Activated CD4-positive, alpha-beta T cell treated with anti-CD3 and anti-CD28 coated beads for 36 hours (primary cell): ENCODE measurements around the gene HK2. TPM values are rescaled to one million over a fixed set of nuclear protein-coding genes. Genes with fewer than 3 reads are reported as not detected.

Source experiments
- ATAC-seq: fragments of 200-7000 bp; cut with Tn5 transposase; one replicate; pipeline ENCODE4 v1.10.0; 2021; ENCODE audit warnings: mild to moderate bottlenecking, moderate library complexity
- CTCF ChIA-PET: fragments of 350-600 bp; sonication (Branson Sonifier 250); formaldehyde crosslinking; loops from one replicate; lab custom pipeline; 2021; ENCODE audit warnings: antibody characterized with exemption; lab: Charles Lee
- POLR2A ChIA-PET: fragments of 350-600 bp; sonication (Branson Sonifier 250); formaldehyde crosslinking; loops from one replicate; lab custom pipeline; 2021; ENCODE audit warnings: antibody characterized with exemption, inconsistent platforms; lab: Charles Lee
- DNase-seq: peaks from one replicate; pipeline ENCODE4 v3.0.0-alpha.2; 2020
- H3K27ac Mint-ChIP-seq: one replicate; pipeline ENCODE4 v1.8.0; 2021; ENCODE audit warnings: mixed read lengths
- H3K27me3 Mint-ChIP-seq: one replicate; pipeline ENCODE4 v1.8.0; 2021; ENCODE audit warnings: mixed read lengths
- H3K36me3 Mint-ChIP-seq: one replicate; pipeline ENCODE4 v1.8.0; 2021; ENCODE audit warnings: low read depth, mixed read lengths
- H3K4me1 Mint-ChIP-seq: one replicate; pipeline ENCODE4 v1.8.0; 2021; ENCODE audit warnings: mixed read lengths
- H3K4me3 Mint-ChIP-seq: one replicate; pipeline ENCODE4 v1.8.0; 2021; ENCODE audit warnings: mild to moderate bottlenecking, moderate library complexity, mixed read lengths
- H3K9me3 Mint-ChIP-seq: one replicate; pipeline ENCODE4 v1.8.0; 2021; ENCODE audit warnings: low read depth, mixed read lengths
- intact Hi-C, 2 experiments: fragments of 100-400 bp; cut with DNase I in 1 of 2; cut with micrococcal nuclease in 1 of 2; formaldehyde crosslinking; loops; one replicate each; pipeline versions ENCODE4 v1.14.2 to v1.15.1; 2022 to 2024; cut with DNase I, micrococcal nuclease
- total RNA-seq, 2 experiments: library from RNA; stranded (reverse); gene quantifications; one replicate each; pipeline ENCODE4 v1.2.3, GENCODE V29; 2021

HK2 gene
- total RNA-seq, 2 experiments from 2014 or later: 84.4 to 105 TPM

DNA sequence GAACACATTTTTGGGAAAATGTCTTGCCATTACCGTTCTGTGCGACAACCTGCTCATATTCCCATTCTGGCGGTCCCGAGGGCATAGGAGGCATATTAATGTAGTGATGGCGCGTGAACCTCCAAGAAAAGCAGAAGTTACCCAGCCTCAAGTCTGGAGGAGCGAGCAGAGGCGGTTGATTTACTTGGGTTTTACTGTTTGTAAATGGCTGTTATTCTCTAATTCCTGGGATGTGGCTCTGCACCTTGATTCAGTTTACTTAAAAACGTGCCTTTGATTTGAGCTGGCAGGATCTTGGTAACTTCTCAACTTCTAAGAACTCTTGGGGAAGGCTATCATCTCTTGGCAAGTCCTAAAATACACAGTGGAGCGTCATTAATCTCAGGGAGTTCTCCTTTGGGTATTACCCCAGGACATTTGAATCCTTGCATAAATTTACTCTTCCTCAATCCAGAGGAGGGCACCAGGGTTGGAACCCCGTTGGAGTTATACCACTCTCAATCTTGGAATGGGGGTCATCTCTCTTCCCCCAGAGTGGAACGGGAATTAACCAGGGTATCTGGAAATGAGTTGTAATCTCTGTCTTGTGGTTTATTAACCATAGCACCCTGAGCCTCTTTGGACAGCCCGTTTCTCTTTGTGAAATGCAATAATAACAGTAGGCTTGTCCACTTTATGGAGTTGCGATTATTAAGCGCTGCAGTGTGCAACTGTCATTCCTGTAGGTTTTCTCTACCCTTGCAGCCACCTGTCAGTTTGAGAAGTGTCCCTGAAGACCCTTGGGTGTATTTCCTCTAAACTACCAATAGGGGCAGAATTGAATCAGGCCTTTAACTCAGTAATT, 2.1 kb downstream of the HK2 start:
- peak overlapping the region; percentile 89 for H3K27ac Mint-ChIP-seq
- H3K9me3 Mint-ChIP-seq: no peaks in the 10 kb centered on the region
- H3K27me3 Mint-ChIP-seq: no peaks in the 10 kb centered on the region
- ChIA-PET POLR2A (interaction anchor here (1.2 kb wide), 1 partner anchor 14 kb away, joined by 3 read pairs; no protein-coding TSS in a partner anchor), CTCF (interaction anchor here (0.6 to 2.9 kb wide), 20 partner anchors 9 to 252 kb away, joined by 3 to 24 read pairs (median 3); no protein-coding TSS in a partner anchor)
- peaks cover 50% of the 10 kb centered on the region for H3K36me3 Mint-ChIP-seq
- DNase-seq (no peak), ATAC-seq (no peak)
- peaks cover 65% of the 10 kb centered on the region for H3K4me1 Mint-ChIP-seq
- peak overlapping the region; percentile 89 for H3K4me3 Mint-ChIP-seq
- intact Hi-C loops: loop anchor here (1.0 to 10.0 kb wide), 10 partner anchors 8 to 1621 kb away; partner anchors contain the start of genes ALMS1 (in 1 of the 2), INO80B (in 1 of the 2), MTHFD2 (in 1 of the 2) and SMYD5 (in 1 of the 2)

DNA sequence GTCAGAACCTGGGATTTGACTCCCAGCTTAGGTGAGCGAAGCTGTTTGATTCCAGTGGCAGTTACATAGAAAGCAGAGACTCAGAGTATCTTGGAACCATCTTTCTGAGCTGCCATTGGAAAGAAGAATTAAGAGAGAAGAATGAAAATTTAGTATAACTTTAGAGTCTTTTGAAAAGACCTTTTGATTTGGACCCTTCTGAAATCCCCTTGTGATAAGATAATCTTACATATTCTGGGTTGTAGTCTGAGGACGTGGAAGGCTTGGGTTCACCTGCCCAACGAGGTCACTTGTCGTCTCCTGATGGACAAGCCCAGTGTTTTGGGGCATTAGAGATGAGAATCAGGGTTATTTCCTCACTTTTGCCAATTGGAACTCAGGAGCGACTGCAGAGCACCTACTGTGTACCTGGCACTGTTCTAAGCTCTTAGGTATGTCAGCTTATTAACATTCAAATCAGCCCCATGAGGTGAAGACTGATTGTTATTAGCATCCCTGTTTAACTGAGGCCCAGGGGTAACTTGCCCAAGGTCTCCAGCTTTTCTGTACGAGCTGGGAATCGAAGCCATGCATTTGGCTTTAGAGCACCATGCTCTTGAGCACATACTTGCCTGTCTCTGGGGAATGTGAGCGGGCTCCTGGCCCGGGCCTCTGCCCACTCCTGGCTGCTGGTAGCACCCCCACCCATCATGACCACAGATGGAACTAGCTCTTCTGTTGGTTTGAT, 2.9 kb downstream of the HK2 start:
- POLR2A ChIA-PET: interaction anchor here (0.6 to 1.2 kb wide), 2 partner anchors 13 to 37 kb away, joined by 3 read pairs; no protein-coding TSS in a partner anchor
- intact Hi-C loops: loop anchor here (1.0 to 10.0 kb wide), 7 partner anchors 7 to 1622 kb away; partner anchors contain the start of genes ALMS1 (in 1 of the 2), INO80B (in 1 of the 2), MTHFD2 (in 1 of the 2) and SMYD5 (in 1 of the 2)
- Mint-ChIP-seq H3K27ac (peak overlapping the region; percentile 89), H3K4me1 (peaks cover 68% of the 10 kb centered on the region), H3K9me3 (no peaks in the 10 kb centered on the region), H3K27me3 (no peaks in the 10 kb centered on the region), H3K36me3 (peaks cover 57% of the 10 kb centered on the region), H3K4me3 (peak overlapping the region; percentile 89)
- CTCF ChIA-PET: interaction anchor here (0.6 to 2.9 kb wide), 19 partner anchors 8 to 1343 kb away, joined by 3 to 24 read pairs (median 3); partner anchors contain the start of gene M1AP
- no peak for DNase-seq
- ATAC-seq: no peak

DNA sequence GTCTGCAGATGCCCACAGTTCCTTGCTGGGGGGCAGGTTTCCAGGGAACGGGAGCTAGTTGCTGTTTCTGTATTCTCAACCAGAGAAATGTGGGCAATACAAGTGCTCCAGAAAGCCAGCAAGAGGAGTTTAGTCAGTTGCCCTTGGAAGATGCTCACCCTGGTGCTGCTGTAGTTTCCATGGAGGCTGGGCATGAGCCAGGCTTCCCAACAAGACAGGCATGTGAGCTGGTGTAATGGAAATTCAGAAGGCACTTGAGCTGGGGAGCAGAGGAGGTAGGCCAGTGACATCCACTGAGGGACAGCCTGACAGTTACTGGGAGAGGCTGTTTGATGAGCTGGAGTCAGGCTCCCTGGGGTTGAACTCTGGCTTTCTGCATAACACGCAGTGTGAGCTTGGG, 7.7 kb downstream of the HK2 start:
- Mint-ChIP-seq H3K27me3 (no peaks in the 10 kb centered on the region), H3K4me3 (no peak overlapping the region)
- CTCF ChIA-PET: no interaction called here

DNA sequence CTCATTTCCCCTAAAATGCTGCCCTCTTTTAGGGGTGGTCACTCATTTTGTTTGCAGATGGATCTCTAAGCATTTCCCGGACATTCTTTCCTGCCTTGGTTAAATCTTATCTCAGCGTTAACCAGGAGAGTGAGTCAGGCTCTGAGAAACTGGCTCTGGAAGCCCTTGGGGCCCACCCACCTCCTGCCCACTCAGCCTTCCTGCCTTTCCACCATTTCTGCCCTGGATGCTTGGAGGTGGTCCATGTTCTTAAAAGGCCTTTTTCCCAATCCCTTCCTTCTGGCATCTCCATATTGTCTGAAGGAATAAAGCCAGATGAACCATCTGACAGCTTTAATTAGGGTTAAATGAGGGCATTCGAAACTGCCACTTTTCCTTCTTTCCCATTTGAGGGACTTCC, 9.5 kb downstream of the HK2 start:
- ChIA-PET POLR2A (no interaction called here), CTCF (no interaction called here)
- H3K27me3 Mint-ChIP-seq: no peaks in the 10 kb centered on the region
- H3K4me1 Mint-ChIP-seq: peaks cover 90% of the 10 kb centered on the region
- H3K4me3 Mint-ChIP-seq: peak overlapping the region; percentile 35
- intact Hi-C loops: no loop called here
- ATAC-seq: no peak
- H3K9me3 Mint-ChIP-seq: no peaks in the 10 kb centered on the region
- DNase-seq: no peak
- peaks cover 44% of the 10 kb centered on the region for H3K36me3 Mint-ChIP-seq
- peak overlapping the region; percentile 79 for H3K27ac Mint-ChIP-seq

More for the DNA sequence above, 7.7 kb downstream of the HK2 start:
- no peak for DNase-seq
- H3K27ac Mint-ChIP-seq: no peak overlapping the region
- no peak for ATAC-seq
- H3K4me1 Mint-ChIP-seq: peaks cover 91% of the 10 kb centered on the region
- peaks cover 54% of the 10 kb centered on the region for H3K36me3 Mint-ChIP-seq
- POLR2A ChIA-PET: interaction anchor here (0.6 kb wide), 1 partner anchor 11 kb away, joined by 4 read pairs; no protein-coding TSS in a partner anchor
- H3K9me3 Mint-ChIP-seq: no peaks in the 10 kb centered on the region
- intact Hi-C loops: no loop called here

DNA sequence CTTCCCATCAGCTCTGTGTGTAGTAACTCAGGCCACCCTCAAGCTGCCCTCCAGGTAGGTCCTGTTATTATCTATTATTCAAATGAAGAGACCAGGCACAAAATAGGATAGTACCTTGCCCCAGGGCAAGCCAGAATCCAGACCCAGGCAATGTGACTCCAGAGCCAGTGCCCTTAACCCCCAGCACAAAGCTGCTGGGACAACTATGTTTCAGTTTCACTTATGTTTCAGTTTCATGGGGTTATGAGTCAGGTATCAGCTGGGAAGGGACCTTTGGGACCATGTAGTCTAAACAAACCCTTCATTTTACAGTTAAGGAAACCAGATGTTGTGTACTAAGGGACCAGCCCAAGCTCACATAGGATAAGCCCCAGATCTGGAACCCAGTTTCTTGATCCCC, 10.0 kb downstream of the HK2 start:
- Mint-ChIP-seq H3K9me3 (no peaks in the 10 kb centered on the region), H3K4me1 (peaks cover 91% of the 10 kb centered on the region), H3K4me3 (peak overlapping the region; percentile 35), H3K27me3 (no peaks in the 10 kb centered on the region), H3K36me3 (peaks cover 40% of the 10 kb centered on the region), H3K27ac (peak overlapping the region; percentile 79)
- peak; percentile 88 for ATAC-seq
- POLR2A ChIA-PET: interaction anchor here (0.5 kb wide), 1 partner anchor 334 kb away, joined by 4 read pairs; no protein-coding TSS in a partner anchor
- CTCF ChIA-PET: interaction anchor here (1.9 kb wide), 1 partner anchor 8 kb away, joined by 10 read pairs; no protein-coding TSS in a partner anchor
- intact Hi-C loops: loop anchor here in 1 of 2 experiments (1.0 kb wide), 1 partner anchor 8 kb away; no protein-coding TSS in a partner anchor
- DNase-seq: peak; percentile 54

DNA sequence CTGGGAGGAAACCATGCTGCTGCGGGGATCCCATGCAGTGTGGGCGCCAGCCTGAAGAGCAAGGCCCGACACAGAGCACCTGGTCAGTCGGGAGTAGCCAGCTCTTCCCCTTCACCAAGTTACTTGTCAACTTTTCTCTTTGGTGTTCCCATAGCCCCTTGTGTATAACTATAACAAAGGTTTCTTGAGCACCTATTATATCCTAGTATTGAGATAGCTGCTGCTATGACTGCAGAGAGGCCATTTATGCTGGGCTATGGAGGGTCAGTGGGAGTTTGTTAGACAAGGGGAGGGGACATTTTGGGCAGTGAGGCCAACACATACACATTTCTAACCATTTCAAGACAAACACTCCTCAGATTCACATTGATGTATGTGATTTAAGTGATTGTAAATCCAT, 10.8 kb downstream of the HK2 start:
- ATAC-seq (no peak), DNase-seq (no peak)
- POLR2A ChIA-PET: no interaction called here
- Mint-ChIP-seq H3K36me3 (peaks cover 35% of the 10 kb centered on the region), H3K27me3 (no peaks in the 10 kb centered on the region), H3K9me3 (no peaks in the 10 kb centered on the region), H3K27ac (peak overlapping the region; percentile 79), H3K4me1 (peaks cover 93% of the 10 kb centered on the region), H3K4me3 (no peak overlapping the region)
- intact Hi-C loops: loop anchor here in 1 of 2 experiments (1.0 kb wide), 1 partner anchor 8 kb away; no protein-coding TSS in a partner anchor
- CTCF ChIA-PET: interaction anchor here (1.2 to 1.9 kb wide), 2 partner anchors 9 to 11 kb away, joined by 3 to 10 read pairs; partner anchors contain the start of gene HK2

DNA sequence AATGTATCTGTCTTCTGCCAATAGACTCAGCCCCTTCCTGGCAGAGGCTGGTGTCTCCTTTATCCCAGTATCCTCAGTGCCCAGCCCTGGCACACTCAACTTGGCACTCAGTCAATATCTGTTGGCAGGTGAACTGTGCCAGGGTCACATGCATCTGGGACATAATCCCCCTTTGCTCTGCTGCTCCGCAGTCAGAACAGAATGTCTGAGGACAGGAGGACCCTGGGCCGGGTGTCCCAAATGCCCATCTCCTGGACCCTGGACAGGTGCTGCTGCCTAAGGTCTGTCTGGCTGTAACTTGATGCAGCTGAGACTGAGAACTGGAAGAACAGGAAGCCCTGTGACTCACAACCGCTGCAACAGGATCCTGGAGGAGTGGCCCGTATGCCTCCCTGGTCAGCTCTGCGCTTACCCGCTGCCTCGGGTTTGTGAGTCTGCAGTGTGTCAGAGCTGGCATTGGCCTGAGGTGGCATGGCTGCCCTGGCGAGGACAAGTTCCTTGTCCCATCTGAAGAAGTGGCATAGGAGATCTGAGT, 11.4 kb downstream of the HK2 start:
- Mint-ChIP-seq H3K9me3 (no peaks in the 10 kb centered on the region), H3K27me3 (no peaks in the 10 kb centered on the region), H3K36me3 (peaks cover 37% of the 10 kb centered on the region), H3K4me1 (peaks cover 95% of the 10 kb centered on the region), H3K27ac (no peak overlapping the region), H3K4me3 (no peak overlapping the region)
- POLR2A ChIA-PET: no interaction called here
- DNase-seq (peak; percentile 49), ATAC-seq (peak; percentile 33)
- CTCF ChIA-PET: interaction anchor here (1.2 to 1.9 kb wide), 2 partner anchors 9 to 11 kb away, joined by 3 to 10 read pairs; partner anchors contain the start of gene HK2
- intact Hi-C loops: no loop called here

DNA sequence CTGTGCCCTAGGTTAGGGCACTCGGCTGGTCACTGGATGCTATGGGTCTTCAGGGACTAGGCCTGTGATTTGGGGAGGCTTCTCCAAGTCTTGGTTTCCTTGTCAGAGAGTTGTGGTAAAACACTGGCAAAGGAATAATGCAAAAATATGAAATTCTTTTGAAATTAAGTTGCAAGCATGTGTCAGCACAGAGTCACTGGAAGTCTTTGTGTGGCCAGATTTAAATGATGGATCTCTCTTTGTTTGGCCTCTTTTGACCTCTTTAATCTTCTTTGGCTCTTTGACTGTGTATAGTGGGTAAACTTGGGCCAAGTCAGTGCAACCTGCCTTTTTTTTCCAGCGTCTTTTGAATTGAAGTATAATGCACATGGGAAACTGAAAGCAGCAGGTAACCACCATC, 12.1 kb downstream of the HK2 start:
- Mint-ChIP-seq H3K27ac (peak overlapping the region; percentile 32), H3K4me3 (no peak overlapping the region), H3K4me1 (peaks cover 97% of the 10 kb centered on the region), H3K9me3 (no peaks in the 10 kb centered on the region), H3K27me3 (no peaks in the 10 kb centered on the region), H3K36me3 (peaks cover 39% of the 10 kb centered on the region)
- intact Hi-C loops: no loop called here
- POLR2A ChIA-PET: no interaction called here
- CTCF ChIA-PET: interaction anchor here (1.2 kb wide), 1 partner anchor 12 kb away, joined by 3 read pairs; the partner anchor contains the start of gene HK2
- DNase-seq: no peak
- no peak for ATAC-seq

DNA sequence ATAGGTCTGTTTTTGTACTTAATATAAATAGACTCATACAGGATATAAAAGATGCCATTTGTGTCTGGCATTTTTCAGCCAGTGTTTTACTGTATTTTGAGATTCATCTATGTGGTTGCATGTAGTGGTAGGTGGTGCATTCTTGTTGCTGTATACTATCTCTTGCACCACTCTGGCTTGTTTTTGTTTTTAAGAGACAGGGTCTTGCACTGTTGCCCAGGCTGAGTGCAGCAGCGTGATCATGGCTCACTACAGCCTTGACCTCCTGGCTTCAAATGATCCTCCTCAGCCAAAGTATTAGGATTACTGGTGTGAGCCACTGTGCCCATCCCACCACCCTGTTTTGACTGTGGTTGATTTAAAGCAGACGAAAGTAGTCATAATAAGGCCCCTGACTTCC, 12.6 kb downstream of the HK2 start:
- DNase-seq (no peak), ATAC-seq (no peak)
- Mint-ChIP-seq H3K4me3 (no peak overlapping the region), H3K27ac (peak overlapping the region; percentile 55), H3K4me1 (peaks cover 97% of the 10 kb centered on the region), H3K36me3 (peaks cover 39% of the 10 kb centered on the region), H3K27me3 (no peaks in the 10 kb centered on the region), H3K9me3 (no peaks in the 10 kb centered on the region)
- ChIA-PET CTCF (no interaction called here), POLR2A (no interaction called here)
- intact Hi-C loops: no loop called here

DNA sequence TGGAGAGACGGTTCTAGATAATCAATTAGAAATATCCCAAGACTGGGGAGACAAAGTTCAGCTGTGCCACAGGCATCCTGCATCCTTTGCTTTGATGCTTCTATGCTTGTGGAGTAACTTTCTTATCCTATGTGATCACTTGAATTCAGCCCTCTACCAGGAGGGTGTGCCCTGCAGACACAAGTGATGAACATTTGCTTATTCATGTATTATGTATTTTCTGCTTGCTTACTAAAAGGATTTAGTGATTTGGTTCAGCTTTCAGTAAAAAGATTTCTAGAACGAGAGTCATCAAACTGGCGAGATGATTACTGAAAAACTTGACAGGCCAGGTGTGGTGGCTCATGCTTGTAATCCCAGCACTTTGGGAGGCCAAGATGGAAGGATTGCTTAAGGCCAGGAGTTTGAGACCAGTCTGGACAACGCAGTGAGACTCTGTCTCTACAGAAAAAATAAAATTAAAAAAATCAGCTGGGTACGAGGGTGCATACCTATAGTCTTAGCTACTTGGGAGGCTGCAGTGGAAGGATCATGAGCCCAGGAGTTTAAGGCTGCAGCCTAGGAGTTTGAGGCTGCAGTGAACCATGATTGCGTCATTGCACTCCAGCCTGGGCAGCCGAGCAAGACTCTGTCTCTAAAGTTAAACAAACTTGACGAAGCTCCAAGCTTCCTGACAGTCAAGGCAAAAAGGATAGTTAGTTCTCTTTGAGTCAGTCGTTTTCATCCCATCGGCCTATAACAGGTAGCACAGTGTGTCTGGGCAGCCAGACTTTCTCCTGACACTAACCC, 13.3 kb downstream of the HK2 start:
- H3K27me3 Mint-ChIP-seq: no peaks in the 10 kb centered on the region
- no peak for ATAC-seq
- H3K36me3 Mint-ChIP-seq: peaks cover 36% of the 10 kb centered on the region
- H3K4me1 Mint-ChIP-seq: peaks cover 94% of the 10 kb centered on the region
- ChIA-PET CTCF (interaction anchor here (0.6 to 3.5 kb wide), 8 partner anchors 10 to 715 kb away, joined by 3 to 24 read pairs (median 3); partner anchors contain the start of gene HK2), POLR2A (no interaction called here)
- intact Hi-C loops: no loop called here
- no peak for DNase-seq
- peak overlapping the region; percentile 45 for H3K27ac Mint-ChIP-seq
- no peak overlapping the region for H3K4me3 Mint-ChIP-seq
- no peaks in the 10 kb centered on the region for H3K9me3 Mint-ChIP-seq
